HEK293 (cell line): ENCODE data around the gene ASCC2.
A peak's percentile ranks its signal among the peaks of the same experiment; 100 is the strongest.

Experiments
- CTCF ChIA-PET: fragments of 350-600 bp; formaldehyde crosslinking; extraction: SDS; loops from one replicate; lab custom pipeline; 2021; ENCODE audit warnings: antibody characterized with exemption; lab: Yijun Ruan, JAX
- POLR2A ChIA-PET: fragments of 300-600 bp; formaldehyde crosslinking; extraction: SDS; loops from one replicate; lab custom pipeline; 2020; ENCODE audit warnings: antibody characterized with exemption, inconsistent platforms; lab: Yijun Ruan, JAX
- H3K27ac ChIP-seq: fragments of 200-500 bp; sonication (Bioruptor generic); 2 replicates; pipeline ENCODE4 v1.5.1; 2014; ENCODE audit warnings: low read depth, low read length, control low read depth, inconsistent platforms; ENCODE audit errors: extremely low read depth
- H3K36me3 ChIP-seq, 2 experiments: fragments of 200-500 bp in 1 of 2; sonication (Bioruptor generic) in 1 of 2; 1 replicate in 1 of 2; 2 replicates in 1 of 2; pipeline ENCODE4 v1.5.1; 2014 to 2017; ENCODE audit warnings: inconsistent platforms in 2 of 2, low read length in 2 of 2; ENCODE audit not compliant: control insufficient read depth in 2 of 2, insufficient read depth in 1 of 2
- H3K4me1 ChIP-seq: fragments of 200-500 bp; sonication (Bioruptor generic); 2 replicates; pipeline ENCODE4 v1.5.1; 2014; ENCODE audit warnings: mild to moderate bottlenecking, low read length, inconsistent platforms; ENCODE audit not compliant: control insufficient read depth, insufficient read depth
- H3K4me3 ChIP-seq: 2 replicates; pipeline ENCODE4 v1.5.1; 2011; ENCODE audit warnings: low read depth, mild to moderate bottlenecking, control low read depth, low read length, moderate library complexity
- H3K9me3 ChIP-seq: fragments of 200-500 bp; sonication (Bioruptor generic); 2 replicates; pipeline ENCODE4 v1.5.1; 2014; ENCODE audit warnings: low read depth, low read length, inconsistent platforms; ENCODE audit not compliant: control insufficient read depth, insufficient read depth
- CTCF ChIP-seq: fragments of 450-650 bp; formaldehyde crosslinking; IDR thresholded peaks from 2 replicates; pipeline ENCODE4 v1.5.1; 2016; ENCODE audit warnings: missing biosample characterization, missing genetic modification characterization
- HOXA7 ChIP-seq: sonication (generic); formaldehyde crosslinking; IDR thresholded peaks from 2 replicates; pipeline ENCODE4 v1.8.1; 2022; ENCODE audit warnings: missing genetic modification reagents, borderline replicate concordance
- IKZF3 ChIP-seq: fragments of 450-650 bp; IDR thresholded peaks from 2 replicates; pipeline ENCODE4 v1.5.0; 2018; ENCODE audit warnings: missing biosample characterization, mild to moderate bottlenecking, missing genetic modification characterization, moderate library complexity
- KLF17 ChIP-seq: fragments of 450-650 bp; formaldehyde crosslinking; IDR thresholded peaks from 2 replicates; pipeline ENCODE4 v1.5.1; 2016; ENCODE audit warnings: missing biosample characterization, missing genetic modification characterization
- KLF9 ChIP-seq: fragments of 450-650 bp; formaldehyde crosslinking; IDR thresholded peaks from 2 replicates; pipeline ENCODE4 v1.5.1; 2016; ENCODE audit warnings: missing biosample characterization, missing genetic modification characterization, low read depth
- SP2 ChIP-seq: fragments of 450-650 bp; formaldehyde crosslinking; IDR thresholded peaks from 2 replicates; pipeline ENCODE4 v1.5.1; 2016; ENCODE audit warnings: missing biosample characterization, missing genetic modification characterization
- SP3 ChIP-seq: fragments of 450-650 bp; formaldehyde crosslinking; IDR thresholded peaks from 2 replicates; pipeline ENCODE4 v1.5.1; 2016; ENCODE audit warnings: missing biosample characterization, missing genetic modification characterization
- SP7 ChIP-seq: fragments of 450-650 bp; formaldehyde crosslinking; IDR thresholded peaks from 2 replicates; pipeline ENCODE4 v1.5.1; 2016; ENCODE audit warnings: missing biosample characterization, missing genetic modification characterization
- ZEB2 ChIP-seq: fragments of 450-650 bp; formaldehyde crosslinking; IDR thresholded peaks from 2 replicates; pipeline ENCODE4 v1.5.1; 2016; ENCODE audit warnings: missing biosample characterization, missing genetic modification characterization
- ZFP69B ChIP-seq: fragments of 450-650 bp; formaldehyde crosslinking; IDR thresholded peaks from 2 replicates; pipeline ENCODE4 v1.5.1; 2016; ENCODE audit warnings: missing biosample characterization, missing genetic modification characterization
- ZNF24 ChIP-seq: fragments of 450-650 bp; formaldehyde crosslinking; IDR thresholded peaks from 2 replicates; pipeline ENCODE4 v1.5.1; 2016; ENCODE audit warnings: missing biosample characterization, missing genetic modification characterization
- ZNF311 ChIP-seq: fragments of 450-650 bp; formaldehyde crosslinking; IDR thresholded peaks from 2 replicates; pipeline ENCODE4 v1.5.1; 2017; ENCODE audit warnings: missing biosample characterization, missing genetic modification characterization, borderline replicate concordance
- ZNF324 ChIP-seq: fragments of 450-650 bp; formaldehyde crosslinking; IDR thresholded peaks from 2 replicates; pipeline ENCODE4 v1.5.1; 2016; ENCODE audit warnings: missing biosample characterization, missing genetic modification characterization
- ZNF335 ChIP-seq: fragments of 450-650 bp; formaldehyde crosslinking; conservative IDR thresholded peaks from 2 replicates; pipeline ENCODE4 v1.5.1; 2016; ENCODE audit warnings: missing biosample characterization, missing genetic modification characterization
- ZNF341 ChIP-seq: fragments of 450-650 bp; formaldehyde crosslinking; IDR thresholded peaks from 2 replicates; pipeline ENCODE4; 2016; ENCODE audit warnings: low read depth, missing biosample characterization, missing genetic modification characterization
- ZNF366 ChIP-seq: fragments of 450-650 bp; formaldehyde crosslinking; conservative IDR thresholded peaks from 2 replicates; pipeline ENCODE4 v1.5.1; 2016; ENCODE audit warnings: missing biosample characterization, missing genetic modification characterization
- ZNF404 ChIP-seq: fragments of 450-650 bp; formaldehyde crosslinking; IDR thresholded peaks from 2 replicates; pipeline ENCODE4 v1.5.1; 2017; ENCODE audit warnings: missing biosample characterization, missing genetic modification characterization
- ZNF560 ChIP-seq: fragments of 450-650 bp; formaldehyde crosslinking; IDR thresholded peaks from 2 replicates; pipeline ENCODE4 v1.5.1; 2017; ENCODE audit warnings: missing biosample characterization, missing genetic modification characterization, borderline replicate concordance
- ZNF580 ChIP-seq: fragments of 450-650 bp; formaldehyde crosslinking; IDR thresholded peaks from 2 replicates; pipeline ENCODE4 v1.5.1; 2016; ENCODE audit warnings: missing biosample characterization, missing genetic modification characterization
- ZNF610 ChIP-seq: fragments of 450-650 bp; formaldehyde crosslinking; IDR thresholded peaks from 2 replicates; pipeline ENCODE4 v1.5.1; 2016; ENCODE audit warnings: missing biosample characterization, missing genetic modification characterization, borderline replicate concordance
- ZNF660 ChIP-seq: fragments of 450-650 bp; IDR thresholded peaks from 2 replicates; pipeline ENCODE4 v1.5.1; 2018; ENCODE audit warnings: missing biosample characterization, mild to moderate bottlenecking, missing genetic modification characterization
- ZNF692 ChIP-seq: fragments of 450-650 bp; formaldehyde crosslinking; IDR thresholded peaks from 2 replicates; pipeline ENCODE4 v1.5.1; 2016; ENCODE audit warnings: missing biosample characterization, missing genetic modification characterization
- ZNF785 ChIP-seq: fragments of 450-650 bp; formaldehyde crosslinking; IDR thresholded peaks from 2 replicates; pipeline ENCODE4 v1.5.1; 2016; ENCODE audit warnings: missing biosample characterization, missing genetic modification characterization
- ZNF792 ChIP-seq: fragments of 450-650 bp; formaldehyde crosslinking; IDR thresholded peaks from 2 replicates; pipeline ENCODE4 v1.5.1; 2016; ENCODE audit warnings: missing biosample characterization, missing genetic modification characterization
- ZSCAN30 ChIP-seq: fragments of 450-650 bp; IDR thresholded peaks from 2 replicates; pipeline ENCODE4 v1.5.1; 2018; ENCODE audit warnings: missing biosample characterization, mild to moderate bottlenecking, missing genetic modification characterization, moderate library complexity
- ZXDB ChIP-seq: fragments of 450-650 bp; formaldehyde crosslinking; IDR thresholded peaks from 2 replicates; pipeline ENCODE4 v1.5.1; 2016; ENCODE audit warnings: missing biosample characterization, missing genetic modification characterization
- TF ChIP-seq, protein P1 (sequence below): fragments of 450-650 bp; formaldehyde crosslinking; IDR thresholded peaks from 2 replicates; pipeline ENCODE4 v1.5.1; 2016; ENCODE audit warnings: missing biosample characterization, missing genetic modification characterization, borderline replicate concordance
- TF ChIP-seq, protein P2 (sequence below): fragments of 450-650 bp; formaldehyde crosslinking; IDR thresholded peaks from 2 replicates; pipeline ENCODE4 v1.5.1; 2017; ENCODE audit warnings: missing biosample characterization, missing genetic modification characterization

The ASCC2 gene

GRCh38 chr22:29837741-29838598 lies at the start of gene ASCC2:
TSS of gene ASCC2 (minus strand) at chr22:29838274. CDS start at chr22:29832325, 5,949 bp downstream.
- CTCF ChIA-PET = interaction anchor here (0.9 to 1.9 kb wide), 4 partner anchors 45 to 234 kb away, joined by 3 to 7 read pairs (median 4); partner anchors contain the start of gene MTMR3
- Histone ChIP-seq H3K36me3 (peaks cover 0 to 24% of the 10 kb centered on the region in 2 experiments; a peak in 2 of 3 replicates), H3K27ac (peak within 1 kb of the TSS; percentile 27), H3K4me1 (no peaks in the 10 kb centered on the region), H3K9me3 (no peaks in the 10 kb centered on the region), H3K4me3 (peak within 1 kb of the TSS; percentile 96)
- POLR2A ChIA-PET = interaction anchor here (0.6 to 2.0 kb wide), 12 partner anchors 10 to 284 kb away, joined by 3 to 9 read pairs (median 4); partner anchors contain the start of genes MTMR3 and THOC5
- TF ChIP-seq ZXDB (tag by site-specific recombination) (peak; percentile 68; the same call in 1 of the 2 replicates), ZNF24 (tag by site-specific recombination) (peak; percentile 93), ZEB2 (peak; percentile 56; the same call in 1 of the 2 replicates), ZNF792 (tag by site-specific recombination) (no peak), KLF9 (tag by site-specific recombination) (peak; percentile 92), SP2 (tag by site-specific recombination) (peak; percentile 91), ZNF341 (tag by site-specific recombination) (no peak), ZNF692 (peak; percentile 81), ZNF580 (tag by site-specific recombination) (no peak), ZNF324 (tag by site-specific recombination) (peak; percentile 51; the same call in 1 of the 2 replicates), ZNF785 (tag by site-specific recombination) (peak; percentile 27; the same call in 1 of the 2 replicates), ZSCAN30 (tag by site-specific recombination) (0 out of 2 replicates have a peak, but pooled peaks have one; percentile 24), CTCF (tag by site-specific recombination) (no peak), ZNF404 (tag by site-specific recombination) (no peak), IKZF3 (tag by site-specific recombination) (0 out of 2 replicates have a peak, but pooled peaks have one; percentile 42), ZNF610 (tag by site-specific recombination) (peak; percentile 67; the same call in 1 of the 2 replicates), SP7 (tag by site-specific recombination) (peak; percentile 48), ZNF366 (tag by site-specific recombination) (peak; percentile 43), SP3 (tag by site-specific recombination) (peak; percentile 81), ZNF311 (tag by site-specific recombination) (no peak), ZNF660 (tag by site-specific recombination) (peak; percentile 48; the same call in 1 of the 2 replicates), KLF17 (tag by site-specific recombination) (0 out of 2 replicates have a peak, but pooled peaks have one; percentile 29), ZNF560 (0 out of 2 replicates have a peak, but pooled peaks have one; percentile 12), ZFP69B (tag by site-specific recombination) (peak; percentile 68), ZNF335 (peak; percentile 83), HOXA7 (CRISPR knock-in tag) (no peak)
- TF ChIP-seq, protein P1, sequence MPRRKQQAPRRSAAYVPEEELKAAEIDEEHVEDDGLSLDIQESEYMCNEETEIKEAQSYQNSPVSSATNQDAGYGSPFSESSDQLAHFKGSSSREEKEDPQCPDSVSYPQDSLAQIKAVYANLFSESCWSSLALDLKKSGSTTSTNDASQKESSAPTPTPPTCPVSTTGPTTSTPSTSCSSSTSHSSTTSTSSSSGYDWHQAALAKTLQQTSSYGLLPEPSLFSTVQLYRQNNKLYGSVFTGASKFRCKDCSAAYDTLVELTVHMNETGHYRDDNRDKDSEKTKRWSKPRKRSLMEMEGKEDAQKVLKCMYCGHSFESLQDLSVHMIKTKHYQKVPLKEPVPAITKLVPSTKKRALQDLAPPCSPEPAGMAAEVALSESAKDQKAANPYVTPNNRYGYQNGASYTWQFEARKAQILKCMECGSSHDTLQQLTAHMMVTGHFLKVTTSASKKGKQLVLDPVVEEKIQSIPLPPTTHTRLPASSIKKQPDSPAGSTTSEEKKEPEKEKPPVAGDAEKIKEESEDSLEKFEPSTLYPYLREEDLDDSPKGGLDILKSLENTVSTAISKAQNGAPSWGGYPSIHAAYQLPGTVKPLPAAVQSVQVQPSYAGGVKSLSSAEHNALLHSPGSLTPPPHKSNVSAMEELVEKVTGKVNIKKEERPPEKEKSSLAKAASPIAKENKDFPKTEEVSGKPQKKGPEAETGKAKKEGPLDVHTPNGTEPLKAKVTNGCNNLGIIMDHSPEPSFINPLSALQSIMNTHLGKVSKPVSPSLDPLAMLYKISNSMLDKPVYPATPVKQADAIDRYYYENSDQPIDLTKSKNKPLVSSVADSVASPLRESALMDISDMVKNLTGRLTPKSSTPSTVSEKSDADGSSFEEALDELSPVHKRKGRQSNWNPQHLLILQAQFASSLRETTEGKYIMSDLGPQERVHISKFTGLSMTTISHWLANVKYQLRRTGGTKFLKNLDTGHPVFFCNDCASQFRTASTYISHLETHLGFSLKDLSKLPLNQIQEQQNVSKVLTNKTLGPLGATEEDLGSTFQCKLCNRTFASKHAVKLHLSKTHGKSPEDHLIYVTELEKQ (tag by site-specific recombination) = 0 out of 2 replicates have a peak, but pooled peaks have one; percentile 17
- TF ChIP-seq, protein P2, sequence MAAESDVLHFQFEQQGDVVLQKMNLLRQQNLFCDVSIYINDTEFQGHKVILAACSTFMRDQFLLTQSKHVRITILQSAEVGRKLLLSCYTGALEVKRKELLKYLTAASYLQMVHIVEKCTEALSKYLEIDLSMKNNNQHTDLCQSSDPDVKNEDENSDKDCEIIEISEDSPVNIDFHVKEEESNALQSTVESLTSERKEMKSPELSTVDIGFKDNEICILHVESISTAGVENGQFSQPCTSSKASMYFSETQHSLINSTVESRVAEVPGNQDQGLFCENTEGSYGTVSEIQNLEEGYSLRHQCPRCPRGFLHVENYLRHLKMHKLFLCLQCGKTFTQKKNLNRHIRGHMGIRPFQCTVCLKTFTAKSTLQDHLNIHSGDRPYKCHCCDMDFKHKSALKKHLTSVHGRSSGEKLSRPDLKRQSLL = peak; percentile 60
